ES-I3 (cell line): ENCODE data around the gene SH3RF3.
"Not testable (repeated sequence)": the region's sequence is repeated elsewhere in the genome, so short reads cannot be mapped to it uniquely, and the experiment has no call there.

Experiments
- H3K36me3 ChIP-seq: 2 replicates; pipeline ENCODE4 v1.6.1; 2013; ENCODE audit warnings: mild to moderate bottlenecking, low read length, control low read depth, moderate library complexity; ENCODE audit not compliant: insufficient read depth
- H3K4me1 ChIP-seq: 2 replicates; pipeline ENCODE4 v1.6.1; 2013; ENCODE audit warnings: mild to moderate bottlenecking, control low read depth, low read length; ENCODE audit not compliant: insufficient read depth
- H3K9ac ChIP-seq: 2 replicates; pipeline ENCODE4 v1.6.1; 2013; ENCODE audit warnings: low read depth, mild to moderate bottlenecking, low read length, moderate library complexity
- H3K9me3 ChIP-seq: 2 replicates; pipeline ENCODE4 v1.6.1; 2013; ENCODE audit warnings: mild to moderate bottlenecking, low read length, moderate library complexity; ENCODE audit not compliant: control insufficient read depth, insufficient read depth

The SH3RF3 gene

GRCh38 chr2:109222422-109222821 is 93.4 kb downstream of the SH3RF3 start:
- H3K9ac ChIP-seq: no peak overlapping the region
- H3K9me3 ChIP-seq: no peaks in the 10 kb centered on the region
- no peaks in the 10 kb centered on the region for H3K4me1 ChIP-seq

GRCh38 chr2:109222825-109223471 is 93.9 kb downstream of the SH3RF3 start:
- Histone ChIP-seq H3K36me3 (no peaks in the 10 kb centered on the region), H3K4me1 (no peaks in the 10 kb centered on the region), H3K9me3 (no peaks in the 10 kb centered on the region), H3K9ac (no peak overlapping the region)

More at GRCh38 chr2:109222422-109222821, 93.4 kb downstream of the SH3RF3 start:
- H3K36me3 ChIP-seq: no peaks in the 10 kb centered on the region

- H3K9me3 ChIP-seq: no peaks in the 10 kb centered on the region
- H3K9ac ChIP-seq: no peak overlapping the region
- no peaks in the 10 kb centered on the region for H3K4me1 ChIP-seq
- H3K36me3 ChIP-seq: no peaks in the 10 kb centered on the region
Observed at GRCh38 chr2:109223490-109223889, 94.5 kb downstream of the SH3RF3 start.

- not testable (repeated sequence) for H3K4me1 ChIP-seq, H3K9ac ChIP-seq, H3K9me3 ChIP-seq, H3K36me3 ChIP-seq
Observed at GRCh38 chr2:109224341-109224740, 95.3 kb downstream of the SH3RF3 start.

GRCh38 chr2:109225170-109225782 is 96.3 kb downstream of the SH3RF3 start:
- Histone ChIP-seq H3K9me3 (no peaks in the 10 kb centered on the region), H3K4me1 (peaks cover 10% of the 10 kb centered on the region), H3K36me3 (no peaks in the 10 kb centered on the region), H3K9ac (no peak overlapping the region)

- H3K4me1 ChIP-seq: peaks cover 10% of the 10 kb centered on the region
Observed at GRCh38 chr2:109226128-109226527, 97.1 kb downstream of the SH3RF3 start.

GRCh38 chr2:109226622-109227021 is 97.6 kb downstream of the SH3RF3 start:
- Histone ChIP-seq H3K9me3 (no peaks in the 10 kb centered on the region), H3K36me3 (no peaks in the 10 kb centered on the region), H3K4me1 (peaks cover 10% of the 10 kb centered on the region), H3K9ac (no peak overlapping the region)

More at GRCh38 chr2:109226128-109226527, 97.1 kb downstream of the SH3RF3 start:
- Histone ChIP-seq H3K36me3 (no peaks in the 10 kb centered on the region), H3K9ac (no peak overlapping the region), H3K9me3 (no peaks in the 10 kb centered on the region)

- H3K4me1 ChIP-seq: peaks cover 10% of the 10 kb centered on the region
- no peaks in the 10 kb centered on the region for H3K36me3 ChIP-seq
- H3K9me3 ChIP-seq: no peaks in the 10 kb centered on the region
- H3K9ac ChIP-seq: no peak overlapping the region
Observed at GRCh38 chr2:109229094-109229675, 100.2 kb downstream of the SH3RF3 start.

- H3K36me3 ChIP-seq: no peaks in the 10 kb centered on the region
- 0 out of 2 replicates have a peak, but pooled peaks cover 3% of the 10 kb centered on the region for H3K9me3 ChIP-seq
- no peak overlapping the region for H3K9ac ChIP-seq
- H3K4me1 ChIP-seq: peaks cover 10% of the 10 kb centered on the region
Observed at GRCh38 chr2:109230941-109231420, 102.0 kb downstream of the SH3RF3 start.

- no peak overlapping the region for H3K9ac ChIP-seq
- H3K9me3 ChIP-seq: 0 out of 2 replicates have a peak, but pooled peaks cover 3% of the 10 kb centered on the region
- H3K36me3 ChIP-seq: no peaks in the 10 kb centered on the region
- H3K4me1 ChIP-seq: peaks cover 10% of the 10 kb centered on the region
Observed at GRCh38 chr2:109231428-109231827, 102.4 kb downstream of the SH3RF3 start.

- Histone ChIP-seq H3K4me1 (peaks cover 10% of the 10 kb centered on the region), H3K9me3 (0 out of 2 replicates have a peak, but pooled peaks cover 3% of the 10 kb centered on the region), H3K36me3 (no peaks in the 10 kb centered on the region), H3K9ac (no peak overlapping the region)
Observed at GRCh38 chr2:109231996-109232705, 103.1 kb downstream of the SH3RF3 start.

- no peak overlapping the region for H3K9ac ChIP-seq
- H3K4me1 ChIP-seq: peaks cover 10% of the 10 kb centered on the region
- H3K36me3 ChIP-seq: no peaks in the 10 kb centered on the region
- 0 out of 2 replicates have a peak, but pooled peaks cover 3% of the 10 kb centered on the region for H3K9me3 ChIP-seq
Observed at GRCh38 chr2:109232909-109233308, 103.9 kb downstream of the SH3RF3 start.

GRCh38 chr2:109233643-109234042 is 104.6 kb downstream of the SH3RF3 start:
- H3K9ac ChIP-seq: no peak overlapping the region
- no peaks in the 10 kb centered on the region for H3K36me3 ChIP-seq
- H3K4me1 ChIP-seq: peaks cover 9% of the 10 kb centered on the region
- H3K9me3 ChIP-seq: 0 out of 2 replicates have a peak, but pooled peaks cover 3% of the 10 kb centered on the region

- no peaks in the 10 kb centered on the region for H3K36me3 ChIP-seq
- peaks cover 2% of the 10 kb centered on the region for H3K4me1 ChIP-seq
Observed at GRCh38 chr2:109234355-109234754, 105.3 kb downstream of the SH3RF3 start.

More at GRCh38 chr2:109234355-109234754, 105.3 kb downstream of the SH3RF3 start:
- no peak overlapping the region for H3K9ac ChIP-seq
- 0 out of 2 replicates have a peak, but pooled peaks cover 3% of the 10 kb centered on the region for H3K9me3 ChIP-seq
